ENCODE data around the gene SLC25A11.

The SLC25A11 gene

DNA sequence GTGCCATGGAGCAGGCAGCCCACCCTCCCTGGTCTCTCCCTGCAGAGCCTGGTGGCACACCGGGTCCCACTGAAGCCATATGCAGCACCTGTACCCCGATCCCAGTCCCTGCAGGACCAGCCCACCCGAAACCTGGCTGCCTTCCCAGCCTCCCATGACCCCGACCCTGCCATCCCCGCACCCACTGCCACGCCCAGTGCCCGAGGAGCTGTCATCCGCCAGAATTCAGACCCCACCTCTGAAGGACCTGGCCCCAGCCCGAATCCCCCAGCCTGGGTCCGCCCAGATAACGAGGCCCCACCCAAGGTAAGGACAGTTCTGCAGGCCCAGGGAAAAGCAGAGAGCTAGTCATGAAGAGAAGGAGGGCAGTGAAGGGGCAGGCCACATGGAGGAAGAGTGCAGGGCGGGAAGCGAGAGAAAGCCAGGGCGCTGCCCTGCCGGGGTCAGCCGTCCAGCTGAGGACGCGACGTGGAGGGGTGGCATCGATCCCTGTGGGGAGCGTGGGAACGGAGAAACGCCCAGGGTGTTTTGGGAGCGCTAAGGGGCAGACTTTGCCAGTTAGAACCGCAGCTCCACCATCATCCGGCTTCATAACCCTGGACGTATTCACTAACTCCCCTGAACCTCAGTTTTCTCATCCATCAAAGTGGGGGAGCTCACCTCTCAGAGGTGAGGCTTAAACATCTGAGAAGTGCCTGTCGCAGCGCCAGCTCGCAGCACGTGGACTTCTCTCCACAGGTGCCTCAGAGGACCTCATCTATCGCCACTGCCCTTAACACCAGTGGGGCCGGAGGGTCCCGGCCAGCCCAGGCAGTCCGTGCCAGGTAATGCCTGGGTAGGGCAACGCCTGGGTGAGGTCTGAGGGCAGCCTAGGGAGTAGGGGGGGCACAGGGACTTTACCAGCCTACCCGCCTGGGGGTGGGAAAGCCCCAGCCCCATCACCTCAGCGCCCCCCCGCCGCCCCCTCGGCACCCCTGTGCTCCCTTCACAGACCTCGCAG is 48.1 kb downstream of the SLC25A11 start:
- no peak overlapping the region for H3K4me3 ChIP-seq (ENCODE audit: low read depth, low read length)
- TF ChIP-seq CTCF (IDR thresholded peaks at IDR 0.05; ENCODE audit: low read depth, low read length): no peak
- no peak for DNase-seq (ENCODE audit: low read depth, low spot score)
- in situ Hi-C loops (cut with HindIII; ENCODE audit: low sequenced_read_pairs): no loop called here

DNA sequence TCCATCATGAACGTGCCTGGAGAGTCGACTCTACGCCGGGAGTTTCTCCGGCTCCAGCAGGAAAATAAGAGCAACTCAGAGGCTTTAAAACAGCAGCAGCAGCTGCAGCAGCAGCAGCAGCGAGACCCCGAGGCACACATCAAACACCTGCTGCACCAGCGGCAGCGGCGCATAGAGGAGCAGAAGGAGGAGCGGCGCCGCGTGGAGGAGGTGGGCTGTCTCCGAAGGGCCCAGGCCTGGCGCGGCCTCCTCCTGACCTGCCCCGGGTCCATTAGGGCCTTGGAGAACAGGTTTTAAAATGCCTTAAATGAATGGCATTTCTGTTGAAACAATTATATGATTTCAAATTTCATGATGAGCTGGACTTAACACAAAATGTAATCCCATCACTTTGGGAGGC is 52.3 kb downstream of the SLC25A11 start:
- no peak for TF ChIP-seq CTCF (IDR thresholded peaks at IDR 0.05; ENCODE audit: low read depth, low read length)
- no peak overlapping the region for H3K4me3 ChIP-seq (ENCODE audit: low read depth, low read length)
- no peak for DNase-seq (ENCODE audit: low read depth, low spot score)
- in situ Hi-C loops (cut with HindIII; ENCODE audit: low sequenced_read_pairs): no loop called here

Data from astrocyte of the spinal cord (primary cell).